ENCODE data around the gene TMEM168.
A peak's percentile ranks its signal among the peaks of the same experiment; 100 is the strongest.

TMEM168 gene, protein sequence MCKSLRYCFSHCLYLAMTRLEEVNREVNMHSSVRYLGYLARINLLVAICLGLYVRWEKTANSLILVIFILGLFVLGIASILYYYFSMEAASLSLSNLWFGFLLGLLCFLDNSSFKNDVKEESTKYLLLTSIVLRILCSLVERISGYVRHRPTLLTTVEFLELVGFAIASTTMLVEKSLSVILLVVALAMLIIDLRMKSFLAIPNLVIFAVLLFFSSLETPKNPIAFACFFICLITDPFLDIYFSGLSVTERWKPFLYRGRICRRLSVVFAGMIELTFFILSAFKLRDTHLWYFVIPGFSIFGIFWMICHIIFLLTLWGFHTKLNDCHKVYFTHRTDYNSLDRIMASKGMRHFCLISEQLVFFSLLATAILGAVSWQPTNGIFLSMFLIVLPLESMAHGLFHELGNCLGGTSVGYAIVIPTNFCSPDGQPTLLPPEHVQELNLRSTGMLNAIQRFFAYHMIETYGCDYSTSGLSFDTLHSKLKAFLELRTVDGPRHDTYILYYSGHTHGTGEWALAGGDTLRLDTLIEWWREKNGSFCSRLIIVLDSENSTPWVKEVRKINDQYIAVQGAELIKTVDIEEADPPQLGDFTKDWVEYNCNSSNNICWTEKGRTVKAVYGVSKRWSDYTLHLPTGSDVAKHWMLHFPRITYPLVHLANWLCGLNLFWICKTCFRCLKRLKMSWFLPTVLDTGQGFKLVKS

DNA sequence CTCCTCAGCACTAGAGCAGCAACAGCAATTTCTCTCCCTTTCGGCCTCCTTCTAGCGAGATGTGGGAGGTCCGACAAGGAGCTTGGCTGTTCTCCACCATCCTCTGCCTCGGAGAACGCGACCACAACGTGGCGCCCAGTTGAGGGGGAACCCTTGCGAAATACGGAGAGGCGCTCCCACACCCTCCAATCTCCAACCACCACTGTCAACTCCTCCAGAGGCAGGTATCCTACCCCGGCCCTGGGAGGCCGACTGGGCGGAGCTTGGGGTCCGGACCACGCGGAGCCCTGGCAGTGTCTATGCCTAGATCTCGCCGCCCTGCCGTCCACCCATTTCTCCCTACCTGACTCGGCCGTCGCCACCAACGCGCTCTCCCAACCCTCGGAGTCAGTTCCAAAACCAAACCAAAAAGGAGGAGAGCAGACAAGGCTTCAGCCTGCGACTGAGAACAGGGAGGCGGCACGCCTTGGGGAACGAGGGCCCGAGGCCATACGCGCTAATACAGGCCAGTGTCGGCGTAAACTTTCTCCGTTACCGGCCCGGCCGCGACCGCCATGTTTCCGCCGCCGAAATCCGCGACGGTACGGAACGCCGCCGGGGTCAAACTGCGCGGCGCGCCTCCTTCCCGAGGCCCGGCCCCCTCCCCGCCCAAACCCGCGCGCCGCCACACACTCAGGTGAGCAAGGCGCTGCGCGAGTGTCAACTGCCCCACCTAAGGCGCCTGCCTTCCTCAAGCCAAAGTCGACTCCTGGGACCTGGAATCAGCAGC lies at the start of gene TMEM168:
TMEM168 (minus strand) TSS at position 577 of the 769 bp plus-strand sequence. CDS start 5,568 bp downstream, outside the sequence.
- ChIA-PET POLR2A (interaction anchor here (0.8 to 1.2 kb wide), 5 partner anchors 10 to 150 kb away, joined by 3 to 4 read pairs (median 3); a partner anchor contains a TSS), CTCF (interaction anchor here (0.5 to 1.1 kb wide), 6 partner anchors 15 to 1296 kb away, joined by 3 to 4 read pairs (median 3); no protein-coding TSS in a partner anchor)
- H3K4me3 ChIP-seq (ENCODE audit: low read depth, low read length): peak within 1 kb of the TSS; percentile 94
- H3K9me3 ChIP-seq (ENCODE audit: control insufficient read depth, insufficient read depth, low read depth, low read length): no peaks in the 10 kb centered on the region
- no peaks in the 10 kb centered on the region for H3K36me3 ChIP-seq (ENCODE audit: control insufficient read depth in 2 of 2, insufficient read depth in 1 of 2, low read length in 2 of 2)
- no peaks in the 10 kb centered on the region for H3K4me1 ChIP-seq (ENCODE audit: control insufficient read depth, insufficient read depth, low read length)
- peak within 1 kb of the TSS; percentile 88 for H3K27ac ChIP-seq (ENCODE audit: extremely low read depth, low read depth, low read length)
- TF ChIP-seq TCF7L2 (IDR thresholded peaks at IDR 0.05; ENCODE audit: borderline replicate concordance, low read depth, low read length) (no peak), ZXDB (tag by site-specific recombination; IDR thresholded peaks at IDR 0.05) (peak; percentile 92), ZNF391 (tag by site-specific recombination; IDR thresholded peaks at IDR 0.05; ENCODE audit: borderline replicate concordance, low read depth) (peak; percentile 72; the same call in 1 of the 2 replicates), GLI2 (tag by site-specific recombination; IDR thresholded peaks at IDR 0.05; ENCODE audit: borderline replicate concordance, low read depth) (no peak), HOXC10 (CRISPR knock-in tag; IDR thresholded peaks at IDR 0.05) (0 out of 2 replicates have a peak, but pooled peaks have one; percentile 64), KLF7 (tag by site-specific recombination; IDR thresholded peaks at IDR 0.05; ENCODE audit: borderline replicate concordance) (peak; percentile 55; the same call in 1 of the 2 replicates), EGR2 (tag by site-specific recombination; IDR thresholded peaks at IDR 0.05; ENCODE audit: low read depth) (peak; percentile 70), ZNF146 (tag by site-specific recombination; IDR thresholded peaks at IDR 0.05) (peak; percentile 59; the same call in 1 of the 2 replicates), ZNF48 (tag by site-specific recombination; IDR thresholded peaks at IDR 0.05) (no peak), YY1 (tag by site-specific recombination; IDR thresholded peaks at IDR 0.05) (peak; percentile 94), ZNF133 (tag by site-specific recombination; IDR thresholded peaks at IDR 0.05) (no peak), ZNF600 (tag by site-specific recombination; IDR thresholded peaks at IDR 0.05) (peak; percentile 98), KLF16 (tag by site-specific recombination; IDR thresholded peaks at IDR 0.05) (peak; percentile 95), ZNF366 (tag by site-specific recombination; conservative IDR thresholded peaks at IDR 0.05) (peak; percentile 61), SCRT1 (tag by site-specific recombination; IDR thresholded peaks at IDR 0.05; ENCODE audit: borderline replicate concordance) (no peak)
- TF ChIP-seq, protein P1, sequence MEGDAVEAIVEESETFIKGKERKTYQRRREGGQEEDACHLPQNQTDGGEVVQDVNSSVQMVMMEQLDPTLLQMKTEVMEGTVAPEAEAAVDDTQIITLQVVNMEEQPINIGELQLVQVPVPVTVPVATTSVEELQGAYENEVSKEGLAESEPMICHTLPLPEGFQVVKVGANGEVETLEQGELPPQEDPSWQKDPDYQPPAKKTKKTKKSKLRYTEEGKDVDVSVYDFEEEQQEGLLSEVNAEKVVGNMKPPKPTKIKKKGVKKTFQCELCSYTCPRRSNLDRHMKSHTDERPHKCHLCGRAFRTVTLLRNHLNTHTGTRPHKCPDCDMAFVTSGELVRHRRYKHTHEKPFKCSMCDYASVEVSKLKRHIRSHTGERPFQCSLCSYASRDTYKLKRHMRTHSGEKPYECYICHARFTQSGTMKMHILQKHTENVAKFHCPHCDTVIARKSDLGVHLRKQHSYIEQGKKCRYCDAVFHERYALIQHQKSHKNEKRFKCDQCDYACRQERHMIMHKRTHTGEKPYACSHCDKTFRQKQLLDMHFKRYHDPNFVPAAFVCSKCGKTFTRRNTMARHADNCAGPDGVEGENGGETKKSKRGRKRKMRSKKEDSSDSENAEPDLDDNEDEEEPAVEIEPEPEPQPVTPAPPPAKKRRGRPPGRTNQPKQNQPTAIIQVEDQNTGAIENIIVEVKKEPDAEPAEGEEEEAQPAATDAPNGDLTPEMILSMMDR (tag by site-specific recombination; IDR thresholded peaks at IDR 0.05): peak; percentile 32; the same call in 1 of the 2 replicates
- TF ChIP-seq, protein P2, sequence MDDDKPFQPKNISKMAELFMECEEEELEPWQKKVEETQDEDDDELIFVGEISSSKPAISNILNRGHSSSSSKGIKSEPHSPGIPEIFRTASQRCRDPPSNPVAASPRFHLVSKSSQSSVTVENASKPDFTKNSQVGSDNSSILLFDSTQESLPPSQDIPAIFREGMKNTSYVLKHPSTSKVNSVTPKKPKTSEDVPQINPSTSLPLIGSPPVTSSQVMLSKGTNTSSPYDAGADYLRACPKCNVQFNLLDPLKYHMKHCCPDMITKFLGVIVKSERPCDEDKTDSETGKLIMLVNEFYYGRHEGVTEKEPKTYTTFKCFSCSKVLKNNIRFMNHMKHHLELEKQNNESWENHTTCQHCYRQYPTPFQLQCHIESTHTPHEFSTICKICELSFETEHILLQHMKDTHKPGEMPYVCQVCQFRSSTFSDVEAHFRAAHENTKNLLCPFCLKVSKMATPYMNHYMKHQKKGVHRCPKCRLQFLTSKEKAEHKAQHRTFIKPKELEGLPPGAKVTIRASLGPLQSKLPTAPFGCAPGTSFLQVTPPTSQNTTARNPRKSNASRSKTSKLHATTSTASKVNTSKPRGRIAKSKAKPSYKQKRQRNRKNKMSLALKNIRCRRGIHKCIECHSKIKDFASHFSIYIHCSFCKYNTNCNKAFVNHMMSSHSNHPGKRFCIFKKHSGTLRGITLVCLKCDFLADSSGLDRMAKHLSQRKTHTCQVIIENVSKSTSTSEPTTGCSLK (tag by site-specific recombination; IDR thresholded peaks at IDR 0.05): no peak
- TF ChIP-seq, protein P3, sequence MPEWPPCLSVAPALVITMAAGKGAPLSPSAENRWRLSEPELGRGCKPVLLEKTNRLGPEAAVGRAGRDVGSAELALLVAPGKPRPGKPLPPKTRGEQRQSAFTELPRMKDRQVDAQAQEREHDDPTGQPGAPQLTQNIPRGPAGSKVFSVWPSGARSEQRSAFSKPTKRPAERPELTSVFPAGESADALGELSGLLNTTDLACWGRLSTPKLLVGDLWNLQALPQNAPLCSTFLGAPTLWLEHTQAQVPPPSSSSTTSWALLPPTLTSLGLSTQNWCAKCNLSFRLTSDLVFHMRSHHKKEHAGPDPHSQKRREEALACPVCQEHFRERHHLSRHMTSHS (tag by site-specific recombination; IDR thresholded peaks at IDR 0.05): no peak
- TF ChIP-seq, protein P4, sequence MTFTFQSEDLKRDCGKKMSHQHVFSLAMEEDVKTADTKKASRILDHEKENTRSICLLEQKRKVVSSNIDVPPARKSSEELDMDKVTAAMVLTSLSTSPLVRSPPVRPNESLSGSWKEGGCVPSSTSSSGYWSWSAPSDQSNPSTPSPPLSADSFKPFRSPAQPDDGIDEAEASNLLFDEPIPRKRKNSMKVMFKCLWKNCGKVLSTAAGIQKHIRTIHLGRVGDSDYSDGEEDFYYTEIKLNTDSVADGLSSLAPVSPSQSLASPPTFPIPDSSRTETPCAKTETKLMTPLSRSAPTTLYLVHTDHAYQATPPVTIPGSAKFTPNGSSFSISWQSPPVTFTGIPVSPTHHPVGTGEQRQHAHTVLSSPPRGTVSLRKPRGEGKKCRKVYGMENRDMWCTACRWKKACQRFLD (tag by site-specific recombination; IDR thresholded peaks at IDR 0.05): 0 out of 2 replicates have a peak, but pooled peaks have one; percentile 47
- TF ChIP-seq, protein P5, sequence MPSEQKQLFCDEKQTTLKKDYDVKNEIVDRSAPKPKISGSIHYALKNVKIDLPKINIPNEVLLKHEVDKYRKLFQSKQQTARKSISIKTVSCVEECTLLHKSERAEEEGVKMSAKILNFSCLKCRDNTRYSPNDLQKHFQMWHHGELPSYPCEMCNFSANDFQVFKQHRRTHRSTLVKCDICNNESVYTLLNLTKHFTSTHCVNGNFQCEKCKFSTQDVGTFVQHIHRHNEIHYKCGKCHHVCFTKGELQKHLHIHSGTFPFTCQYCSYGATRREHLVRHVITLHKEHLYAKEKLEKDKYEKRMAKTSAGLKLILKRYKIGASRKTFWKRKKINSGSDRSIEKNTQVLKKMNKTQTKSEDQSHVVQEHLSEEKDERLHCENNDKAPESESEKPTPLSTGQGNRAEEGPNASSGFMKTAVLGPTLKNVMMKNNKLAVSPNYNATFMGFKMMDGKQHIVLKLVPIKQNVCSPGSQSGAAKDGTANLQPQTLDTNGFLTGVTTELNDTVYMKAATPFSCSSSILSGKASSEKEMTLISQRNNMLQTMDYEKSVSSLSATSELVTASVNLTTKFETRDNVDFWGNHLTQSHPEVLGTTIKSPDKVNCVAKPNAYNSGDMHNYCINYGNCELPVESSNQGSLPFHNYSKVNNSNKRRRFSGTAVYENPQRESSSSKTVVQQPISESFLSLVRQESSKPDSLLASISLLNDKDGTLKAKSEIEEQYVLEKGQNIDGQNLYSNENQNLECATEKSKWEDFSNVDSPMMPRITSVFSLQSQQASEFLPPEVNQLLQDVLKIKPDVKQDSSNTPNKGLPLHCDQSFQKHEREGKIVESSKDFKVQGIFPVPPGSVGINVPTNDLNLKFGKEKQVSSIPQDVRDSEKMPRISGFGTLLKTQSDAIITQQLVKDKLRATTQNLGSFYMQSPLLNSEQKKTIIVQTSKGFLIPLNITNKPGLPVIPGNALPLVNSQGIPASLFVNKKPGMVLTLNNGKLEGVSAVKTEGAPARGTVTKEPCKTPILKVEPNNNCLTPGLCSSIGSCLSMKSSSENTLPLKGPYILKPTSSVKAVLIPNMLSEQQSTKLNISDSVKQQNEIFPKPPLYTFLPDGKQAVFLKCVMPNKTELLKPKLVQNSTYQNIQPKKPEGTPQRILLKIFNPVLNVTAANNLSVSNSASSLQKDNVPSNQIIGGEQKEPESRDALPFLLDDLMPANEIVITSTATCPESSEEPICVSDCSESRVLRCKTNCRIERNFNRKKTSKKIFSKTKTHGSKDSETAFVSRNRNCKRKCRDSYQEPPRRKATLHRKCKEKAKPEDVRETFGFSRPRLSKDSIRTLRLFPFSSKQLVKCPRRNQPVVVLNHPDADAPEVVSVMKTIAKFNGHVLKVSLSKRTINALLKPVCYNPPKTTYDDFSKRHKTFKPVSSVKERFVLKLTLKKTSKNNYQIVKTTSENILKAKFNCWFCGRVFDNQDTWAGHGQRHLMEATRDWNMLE (tag by site-specific recombination; conservative IDR thresholded peaks at IDR 0.05; ENCODE audit: low read depth): peak; percentile 71; the same call in 1 of the 2 replicates
- TF ChIP-seq, protein P6, sequence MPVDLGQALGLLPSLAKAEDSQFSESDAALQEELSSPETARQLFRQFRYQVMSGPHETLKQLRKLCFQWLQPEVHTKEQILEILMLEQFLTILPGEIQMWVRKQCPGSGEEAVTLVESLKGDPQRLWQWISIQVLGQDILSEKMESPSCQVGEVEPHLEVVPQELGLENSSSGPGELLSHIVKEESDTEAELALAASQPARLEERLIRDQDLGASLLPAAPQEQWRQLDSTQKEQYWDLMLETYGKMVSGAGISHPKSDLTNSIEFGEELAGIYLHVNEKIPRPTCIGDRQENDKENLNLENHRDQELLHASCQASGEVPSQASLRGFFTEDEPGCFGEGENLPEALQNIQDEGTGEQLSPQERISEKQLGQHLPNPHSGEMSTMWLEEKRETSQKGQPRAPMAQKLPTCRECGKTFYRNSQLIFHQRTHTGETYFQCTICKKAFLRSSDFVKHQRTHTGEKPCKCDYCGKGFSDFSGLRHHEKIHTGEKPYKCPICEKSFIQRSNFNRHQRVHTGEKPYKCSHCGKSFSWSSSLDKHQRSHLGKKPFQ (tag by site-specific recombination; IDR thresholded peaks at IDR 0.05): no peak
